Measurements from ENCODE around the gene PXN. TPM values are rescaled to one million over a fixed set of nuclear protein-coding genes. Genes with fewer than 3 reads are reported as not detected.

Gene PXN
- total and polyA plus RNA-seq, 10 of the 15 experiments (the other 5 are each of a cell fraction or from before 2014, with no cell fraction given) = 1.0 to 32.0 (median 11.5) TPM

DNA sequence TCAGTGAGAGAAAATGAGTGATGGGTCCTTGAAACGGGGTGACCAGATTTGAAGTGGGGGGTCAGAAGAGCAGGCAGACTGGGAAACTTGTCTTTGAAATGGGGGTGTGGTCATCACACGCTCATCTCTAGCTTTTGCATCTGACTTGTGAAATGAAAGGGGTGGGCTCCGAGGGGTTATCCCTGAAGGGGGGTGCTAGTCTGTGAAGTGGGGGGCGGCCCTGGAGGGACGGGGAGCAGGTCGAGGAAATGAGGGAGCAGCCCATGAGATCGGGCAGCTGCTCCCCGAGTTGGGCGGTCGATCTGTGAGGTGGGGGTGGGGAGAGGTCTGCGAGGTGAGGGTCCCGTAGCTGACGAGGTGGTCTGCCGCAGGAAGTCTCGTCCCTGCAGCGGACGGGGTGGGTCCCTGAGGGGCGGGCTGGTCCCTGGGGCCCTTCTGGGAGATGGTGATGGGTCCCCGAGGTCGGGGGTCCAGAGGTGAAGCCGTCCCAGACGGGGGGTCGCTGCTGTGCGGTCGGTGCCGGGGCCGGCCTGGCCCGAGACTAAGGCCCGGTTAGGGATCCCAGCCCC, 542 bp downstream of the PXN start:
- Histone ChIP-seq H3K9me3 (replicated peaks; ENCODE audit: control insufficient read depth, insufficient read depth, low read length) (no peaks in the 10 kb centered on the region), H3K79me2 (ENCODE audit: control insufficient read depth, insufficient read depth, low read length) (no peaks in the 10 kb centered on the region), H3K27me3 (replicated peaks in 1 of 2; ENCODE audit: control insufficient read depth in 2 of 2, insufficient read depth in 2 of 2, low read length in 1 of 2) (peaks cover 1 to 4% of the 10 kb centered on the region in 2 experiments; a peak in 3 of 4 replicates), H3K36me3 (ENCODE audit: control insufficient read depth in 2 of 2, insufficient read depth in 2 of 2, low read length in 1 of 2) (no peaks in the 10 kb centered on the region), H2AFZ (ENCODE audit: control insufficient read depth, low read depth, low read length) (peak overlapping the region; percentile 68), H4K20me1 (ENCODE audit: control insufficient read depth, insufficient read depth) (no peaks in the 10 kb centered on the region), H3K4me1 (ENCODE audit: control insufficient read depth, insufficient read depth, low read length) (0 out of 2 replicates have a peak, but pooled peaks cover 3% of the 10 kb centered on the region), H3K27ac (ENCODE audit: control insufficient read depth, insufficient read depth) (no peak overlapping the region), H3K4me3 (peak overlapping the region; percentile 63), H3K4me2 (ENCODE audit: control insufficient read depth, insufficient read depth) (peak overlapping the region; percentile 89), H3K9ac (ENCODE audit: control insufficient read depth, insufficient read depth, low read length) (peak overlapping the region; percentile 56)
- intact Hi-C loops (cut with micrococcal nuclease; ENCODE audit: unreplicated experiment) (loop anchor here (1.0 to 10.0 kb wide), 3 partner anchors 37 to 150 kb away; partner anchors contain the start of gene RAB35), in situ Hi-C loops (cut with MboI) (no loop called here)
- SMC1A ChIA-PET (ENCODE audit: uncharacterized antibody, unreplicated experiment) = interaction anchor here (0.6 to 7.8 kb wide), 4 partner anchors 30 to 514 kb away, joined by 3 to 152 read pairs (median 3); partner anchors contain the start of gene RPLP0
- FAIRE-seq = no peak
- TF ChIP-seq ZNF274 (IDR thresholded peaks at IDR 0.05; ENCODE audit: insufficient read depth, insufficient read length) (no peak), NR2F1 (conservative IDR thresholded peaks at IDR 0.05) (0 out of 2 replicates have a peak, but pooled peaks have one; percentile 14)
- BruUV-seq (replicated peaks) = no TSS peak
- no peak for ATAC-seq
- no peak for DNase-seq (ENCODE audit: low read depth, low spot score)
- 8% methylated on average over 17 of the region's 29 CpGs for WGBS (ENCODE audit: insufficient coverage, insufficient replicate concordance, low lambda C conversion rate, missing lambda C conversion rate)
- POLR2A ChIA-PET = interaction anchor here (1.1 to 2.0 kb wide), 3 partner anchors 27 to 148 kb away, joined by 3 to 17 read pairs (median 4); partner anchors contain the start of gene RNU4-2
- RAD21 ChIA-PET (ENCODE audit: unreplicated experiment) = interaction anchor here (0.7 to 4.5 kb wide), 13 partner anchors 8 to 275 kb away, joined by 3 to 170 read pairs (median 4); partner anchors contain the start of genes BICDL1, RAB35 and RPLP0
- CTCF ChIA-PET = interaction anchor here (0.6 to 9.8 kb wide), 10 partner anchors 13 to 779 kb away, joined by 3 to 287 read pairs (median 4); partner anchors contain the start of genes RNU4-2 and RPLP0

DNA sequence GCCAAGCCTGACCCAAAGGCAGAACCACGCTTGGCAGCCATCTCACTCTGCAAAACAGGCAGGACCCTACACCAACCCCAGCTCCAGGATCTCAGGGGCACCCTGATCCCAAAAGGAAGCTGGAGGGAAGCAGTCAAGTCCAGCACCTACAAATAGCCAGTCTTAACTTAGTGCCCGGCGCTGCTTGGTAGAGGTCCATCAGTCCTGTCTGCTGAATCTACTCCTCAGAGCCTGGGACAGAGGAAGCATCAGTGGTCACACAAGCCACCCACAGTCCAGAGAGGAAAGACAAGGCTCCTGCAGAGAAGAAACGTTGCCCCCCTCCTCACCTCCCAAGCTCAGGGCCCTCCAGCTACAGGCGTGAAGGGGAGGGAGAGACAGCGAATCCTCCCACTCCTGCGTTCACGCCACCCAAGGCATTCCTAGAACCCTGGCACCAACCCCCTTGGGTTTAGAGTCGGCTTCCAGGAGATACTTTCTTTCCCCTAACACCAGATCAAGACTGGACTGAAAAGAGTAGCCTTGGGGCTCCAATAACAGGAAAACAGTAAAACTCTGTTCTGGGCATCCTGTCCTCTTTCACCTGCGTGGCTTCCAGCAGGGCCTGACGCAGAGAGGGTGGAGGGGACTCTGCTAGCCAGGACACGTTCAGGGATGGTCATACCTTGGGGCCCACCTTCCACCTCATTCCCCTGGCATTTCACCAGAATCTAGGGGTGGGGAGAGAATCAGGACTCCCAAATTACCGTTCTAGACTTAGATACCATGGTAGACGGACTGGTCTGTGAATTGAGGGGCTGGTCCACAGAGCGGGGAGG, 1.2 kb downstream of the PXN start:
- Histone ChIP-seq H4K20me1 (ENCODE audit: control insufficient read depth, insufficient read depth) (no peaks in the 10 kb centered on the region), H3K9me3 (replicated peaks; ENCODE audit: control insufficient read depth, insufficient read depth, low read length) (no peaks in the 10 kb centered on the region), H2AFZ (ENCODE audit: control insufficient read depth, low read depth, low read length) (no peak overlapping the region), H3K4me2 (ENCODE audit: control insufficient read depth, insufficient read depth) (peak overlapping the region; percentile 89), H3K79me2 (ENCODE audit: control insufficient read depth, insufficient read depth, low read length) (no peaks in the 10 kb centered on the region), H3K4me3 (peak overlapping the region; percentile 63; the same call in 1 of the 2 replicates), H3K4me1 (ENCODE audit: control insufficient read depth, insufficient read depth, low read length) (0 out of 2 replicates have a peak, but pooled peaks cover 3% of the 10 kb centered on the region), H3K36me3 (ENCODE audit: control insufficient read depth in 2 of 2, insufficient read depth in 2 of 2, low read length in 1 of 2) (no peaks in the 10 kb centered on the region), H3K27me3 (replicated peaks in 1 of 2; ENCODE audit: control insufficient read depth in 2 of 2, insufficient read depth in 2 of 2, low read length in 1 of 2) (peaks cover 1 to 4% of the 10 kb centered on the region in 2 experiments; a peak in 3 of 4 replicates), H3K9ac (ENCODE audit: control insufficient read depth, insufficient read depth, low read length) (no peak overlapping the region; the same call in 1 of the 2 replicates), H3K27ac (ENCODE audit: control insufficient read depth, insufficient read depth) (no peak overlapping the region)
- FAIRE-seq (no peak), ATAC-seq (no peak), DNase-seq (ENCODE audit: low read depth, low spot score) (no peak)
- no TSS peak for BruUV-seq (replicated peaks)
- WGBS (ENCODE audit: insufficient coverage, insufficient replicate concordance, low lambda C conversion rate, missing lambda C conversion rate) = 74% methylated on average over 15 of the region's 15 CpGs
- intact Hi-C loops (cut with micrococcal nuclease; ENCODE audit: unreplicated experiment) = loop anchor here (2.0 to 10.0 kb wide), 2 partner anchors 61 to 149 kb away; partner anchors contain the start of gene RAB35
- POLR2A ChIA-PET = interaction anchor here (0.6 to 1.3 kb wide), 3 partner anchors 14 to 152 kb away, joined by 3 to 4 read pairs (median 4); partner anchors contain the start of gene RNU4-2
- CTCF ChIA-PET = interaction anchor here (0.6 to 9.8 kb wide), 6 partner anchors 15 to 780 kb away, joined by 4 to 287 read pairs (median 7); partner anchors contain the start of gene RPLP0
- in situ Hi-C loops (cut with MboI) = no loop called here
- SMC1A ChIA-PET (ENCODE audit: uncharacterized antibody, unreplicated experiment) = interaction anchor here (0.7 to 7.8 kb wide), 2 partner anchors 35 to 513 kb away, joined by 3 to 152 read pairs; no protein-coding TSS in a partner anchor
- TF ChIP-seq RAD51 (IDR thresholded peaks at IDR 0.05) = no peak
- no peak for TF ChIP-seq CHD2 (IDR thresholded peaks at IDR 0.05; ENCODE audit: borderline replicate concordance, low read depth, low read length)
- TF ChIP-seq, protein P1, sequence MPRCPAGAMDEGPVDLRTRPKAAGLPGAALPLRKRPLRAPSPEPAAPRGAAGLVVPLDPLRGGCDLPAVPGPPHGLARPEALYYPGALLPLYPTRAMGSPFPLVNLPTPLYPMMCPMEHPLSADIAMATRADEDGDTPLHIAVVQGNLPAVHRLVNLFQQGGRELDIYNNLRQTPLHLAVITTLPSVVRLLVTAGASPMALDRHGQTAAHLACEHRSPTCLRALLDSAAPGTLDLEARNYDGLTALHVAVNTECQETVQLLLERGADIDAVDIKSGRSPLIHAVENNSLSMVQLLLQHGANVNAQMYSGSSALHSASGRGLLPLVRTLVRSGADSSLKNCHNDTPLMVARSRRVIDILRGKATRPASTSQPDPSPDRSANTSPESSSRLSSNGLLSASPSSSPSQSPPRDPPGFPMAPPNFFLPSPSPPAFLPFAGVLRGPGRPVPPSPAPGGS (IDR thresholded peaks at IDR 0.05; ENCODE audit: borderline replicate concordance, insufficient read depth, low read depth, low read length, poor library complexity, severe bottlenecking) = no peak
- no peak for TF ChIP-seq ZNF274 (IDR thresholded peaks at IDR 0.05; ENCODE audit: insufficient read depth, insufficient read length)
- TF ChIP-seq, protein P2, sequence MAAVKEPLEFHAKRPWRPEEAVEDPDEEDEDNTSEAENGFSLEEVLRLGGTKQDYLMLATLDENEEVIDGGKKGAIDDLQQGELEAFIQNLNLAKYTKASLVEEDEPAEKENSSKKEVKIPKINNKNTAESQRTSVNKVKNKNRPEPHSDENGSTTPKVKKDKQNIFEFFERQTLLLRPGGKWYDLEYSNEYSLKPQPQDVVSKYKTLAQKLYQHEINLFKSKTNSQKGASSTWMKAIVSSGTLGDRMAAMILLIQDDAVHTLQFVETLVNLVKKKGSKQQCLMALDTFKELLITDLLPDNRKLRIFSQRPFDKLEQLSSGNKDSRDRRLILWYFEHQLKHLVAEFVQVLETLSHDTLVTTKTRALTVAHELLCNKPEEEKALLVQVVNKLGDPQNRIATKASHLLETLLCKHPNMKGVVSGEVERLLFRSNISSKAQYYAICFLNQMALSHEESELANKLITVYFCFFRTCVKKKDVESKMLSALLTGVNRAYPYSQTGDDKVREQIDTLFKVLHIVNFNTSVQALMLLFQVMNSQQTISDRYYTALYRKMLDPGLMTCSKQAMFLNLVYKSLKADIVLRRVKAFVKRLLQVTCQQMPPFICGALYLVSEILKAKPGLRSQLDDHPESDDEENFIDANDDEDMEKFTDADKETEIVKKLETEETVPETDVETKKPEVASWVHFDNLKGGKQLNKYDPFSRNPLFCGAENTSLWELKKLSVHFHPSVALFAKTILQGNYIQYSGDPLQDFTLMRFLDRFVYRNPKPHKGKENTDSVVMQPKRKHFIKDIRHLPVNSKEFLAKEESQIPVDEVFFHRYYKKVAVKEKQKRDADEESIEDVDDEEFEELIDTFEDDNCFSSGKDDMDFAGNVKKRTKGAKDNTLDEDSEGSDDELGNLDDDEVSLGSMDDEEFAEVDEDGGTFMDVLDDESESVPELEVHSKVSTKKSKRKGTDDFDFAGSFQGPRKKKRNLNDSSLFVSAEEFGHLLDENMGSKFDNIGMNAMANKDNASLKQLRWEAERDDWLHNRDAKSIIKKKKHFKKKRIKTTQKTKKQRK (IDR thresholded peaks at IDR 0.05; ENCODE audit: low read depth, low read length) = no peak
- RAD21 ChIA-PET (ENCODE audit: unreplicated experiment) = interaction anchor here (0.6 to 4.5 kb wide), 6 partner anchors 14 to 1313 kb away, joined by 3 to 170 read pairs (median 12); no protein-coding TSS in a partner anchor
